Colonic mucosa (tissue), 4 donors: ENCODE results near the gene C1QL1. TPM values are rescaled to one million over a fixed set of nuclear protein-coding genes. Genes with fewer than 3 reads are reported as not detected.

Experiments
- DNase-seq: peaks from one replicate; pipeline ENCODE4 v3.0.0-alpha.2; 2020
- H3K27ac ChIP-seq: fragments of 200-600 bp; one replicate; pipeline ENCODE4 v1.8.0; 2021
- H3K27me3 ChIP-seq: fragments of 200-600 bp; one replicate; pipeline ENCODE4 v1.8.0; 2021
- H3K36me3 ChIP-seq: fragments of 200-600 bp; one replicate; pipeline ENCODE4 v1.8.0; 2021
- H3K4me1 ChIP-seq: fragments of 200-600 bp; one replicate; pipeline ENCODE4 v1.8.0; 2021; ENCODE audit warnings: mild to moderate bottlenecking
- H3K4me3 ChIP-seq: fragments of 200-600 bp; one replicate; pipeline ENCODE4 v1.8.0; 2021
- H3K9ac ChIP-seq, 2 donors: one replicate each; pipeline ENCODE4 v1.7.0; 2013; ENCODE audit warnings: control low read depth in 2 of 2, low read depth in 2 of 2, low read length in 2 of 2
- H3K9me3 ChIP-seq: fragments of 200-600 bp; one replicate; pipeline ENCODE4 v1.8.0; 2021
- CTCF ChIP-seq: fragments of 200-600 bp; IDR thresholded peaks from one replicate; pipeline ENCODE4 v1.8.0; 2022; ENCODE audit warnings: antibody characterized with exemption, mild to moderate bottlenecking
- intact Hi-C: fragments of 100-400 bp; cut with DNase I; formaldehyde crosslinking; loops from one replicate; pipeline ENCODE4 v1.14.1; 2022
- total RNA-seq, 2 donors: library from RNA; stranded (reverse); fragmentation: NEBNext Ultra II Directional in 1 of 2; extraction: Animal tissue kit (Norgen Biotek cat#: 25700) in 1 of 2; gene quantifications; one replicate each; pipeline ENCODE4 v1.2.1, GENCODE V29; 2021
- donor health status: healthy.
- donor health status: DM: no; HTN: no; CAD: no.
- donor health status: DM: no; HTN: no; CAD: no.

The C1QL1 gene
- total RNA-seq, 2 donors from 2014 or later, result 1.2 to 1.9 TPM

GRCh38 chr17:45009676-45010467, 41.8 kb upstream of the C1QL1 start:
- Histone ChIP-seq H3K4me3 (no peak overlapping the region), H3K27ac (no peak overlapping the region), H3K4me1 (no peaks in the 10 kb centered on the region), H3K36me3 (no peaks in the 10 kb centered on the region), H3K9ac (no peak overlapping the region), H3K27me3 (no peaks in the 10 kb centered on the region), H3K9me3 (no peaks in the 10 kb centered on the region)
- TF ChIP-seq CTCF, result no peak
- intact Hi-C loops, result no loop called here
- DNase-seq, result no peak

GRCh38 chr17:45008216-45008615, 40.1 kb upstream of the C1QL1 start:
- Histone ChIP-seq H3K9ac (no peak overlapping the region), H3K4me1 (no peaks in the 10 kb centered on the region), H3K4me3 (no peak overlapping the region), H3K9me3 (no peaks in the 10 kb centered on the region), H3K27me3 (no peaks in the 10 kb centered on the region), H3K36me3 (no peaks in the 10 kb centered on the region), H3K27ac (no peak overlapping the region)
- no peak for DNase-seq
- intact Hi-C loops, result no loop called here
- TF ChIP-seq CTCF, result no peak

GRCh38 chr17:45006927-45007461, 38.9 kb upstream of the C1QL1 start:
- H3K27ac ChIP-seq, result no peak overlapping the region
- no peaks in the 10 kb centered on the region for H3K27me3 ChIP-seq
- no peaks in the 10 kb centered on the region for H3K4me1 ChIP-seq
- TF ChIP-seq CTCF, result no peak
- intact Hi-C loops, result no loop called here
- H3K4me3 ChIP-seq, result no peak overlapping the region
- no peaks in the 10 kb centered on the region for H3K36me3 ChIP-seq
- no peak for DNase-seq
- no peak overlapping the region for H3K9ac ChIP-seq
- no peaks in the 10 kb centered on the region for H3K9me3 ChIP-seq

DNA sequence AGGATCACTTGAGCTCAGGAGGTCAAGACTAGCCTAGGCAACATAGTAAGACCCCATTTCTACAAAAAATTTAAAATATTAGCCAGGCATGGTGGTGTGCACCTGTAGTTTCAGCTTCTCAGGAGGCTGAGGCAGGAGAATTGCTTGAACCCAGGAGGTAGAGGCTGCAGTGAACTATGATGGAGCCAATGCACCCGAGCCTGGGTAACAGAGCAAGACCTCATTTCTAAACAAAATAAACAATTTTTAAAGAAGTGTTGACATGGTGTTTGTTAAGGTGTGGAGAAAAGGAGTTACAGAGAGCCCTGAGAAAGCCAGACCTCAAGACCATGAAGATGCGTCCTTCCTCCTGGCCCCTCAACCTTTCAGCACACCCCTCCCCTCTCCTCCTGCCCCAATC, 37.6 kb upstream of the C1QL1 start:
- TF ChIP-seq CTCF, result no peak
- H3K36me3 ChIP-seq, result no peaks in the 10 kb centered on the region
- no peaks in the 10 kb centered on the region for H3K9me3 ChIP-seq
- H3K4me1 ChIP-seq, result no peaks in the 10 kb centered on the region
- DNase-seq, result no peak
- H3K9ac ChIP-seq, result no peak overlapping the region
- no peak overlapping the region for H3K4me3 ChIP-seq
- H3K27me3 ChIP-seq, result no peaks in the 10 kb centered on the region
- intact Hi-C loops, result no loop called here
- H3K27ac ChIP-seq, result no peak overlapping the region

DNA sequence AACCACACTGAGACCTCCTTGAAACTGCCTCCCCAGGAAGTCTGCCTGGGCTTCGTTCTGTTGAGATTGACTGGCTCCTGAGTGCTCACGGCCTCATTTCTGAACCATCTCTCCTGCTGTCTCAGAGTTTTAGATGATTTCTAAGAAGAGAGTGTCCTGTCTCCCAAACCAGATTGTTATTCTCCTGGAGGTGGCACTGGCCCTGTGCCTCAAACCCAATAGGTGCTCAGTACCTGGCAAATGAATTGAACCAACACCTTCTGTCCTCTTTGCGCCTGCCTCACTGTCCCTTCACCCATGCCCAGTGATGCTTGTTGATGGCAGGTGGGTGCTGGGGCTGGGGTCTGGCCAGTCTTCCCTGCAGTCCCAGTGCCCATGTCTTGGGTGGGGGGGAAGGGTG, 36.3 kb upstream of the C1QL1 start:
- intact Hi-C loops, result no loop called here
- no peaks in the 10 kb centered on the region for H3K4me1 ChIP-seq

More for the DNA sequence above, 36.3 kb upstream of the C1QL1 start:
- no peak overlapping the region for H3K9ac ChIP-seq
- H3K27ac ChIP-seq, result no peak overlapping the region
- H3K9me3 ChIP-seq, result no peaks in the 10 kb centered on the region
- TF ChIP-seq CTCF, result no peak
- H3K36me3 ChIP-seq, result no peaks in the 10 kb centered on the region
- no peaks in the 10 kb centered on the region for H3K27me3 ChIP-seq
- no peak for DNase-seq
- H3K4me3 ChIP-seq, result no peak overlapping the region
